RWPE2 (cell line): Measurements from ENCODE around the gene KLHDC10.
"Not testable (repeated sequence)": the region's sequence is repeated elsewhere in the genome, so short reads cannot be mapped to it uniquely, and the experiment has no call there.

Experiments
- ATAC-seq: fragments of 200-7000 bp; cut with Tn5 transposase; 3 replicates; pipeline ENCODE4 v1.9.1; 2021; ENCODE audit warnings: low read depth
- DNase-seq: peaks from one replicate; pipeline ENCODE4 v3.0.0-alpha.2; 2020; ENCODE audit warnings: low spot score
- H3K27ac ChIP-seq: fragments of 450-650 bp; 2 replicates; pipeline ENCODE4 v1.5.1; 2017; ENCODE audit warnings: mild to moderate bottlenecking; ENCODE audit not compliant: poor library complexity, severe bottlenecking
- H3K27me3 ChIP-seq: fragments of 250-450 bp; sonication (Bioruptor Pico); 2 replicates; pipeline ENCODE4 v1.5.1; 2021; ENCODE audit warnings: mild to moderate bottlenecking, moderate library complexity; ENCODE audit not compliant: insufficient read depth, poor library complexity, severe bottlenecking
- H3K36me3 ChIP-seq: fragments of 250-450 bp; sonication (Bioruptor Pico); 2 replicates; pipeline ENCODE4 v1.5.1; 2020; ENCODE audit warnings: low read depth, mild to moderate bottlenecking, moderate library complexity
- H3K4me1 ChIP-seq: fragments of 250-450 bp; sonication (Bioruptor Pico); 2 replicates; pipeline ENCODE4 v1.5.1; 2021; ENCODE audit warnings: mild to moderate bottlenecking, moderate library complexity; ENCODE audit not compliant: insufficient read depth, poor library complexity, severe bottlenecking
- H3K4me3 ChIP-seq: fragments of 250-450 bp; sonication (Bioruptor Pico); 2 replicates; pipeline ENCODE4 v1.5.1; 2021; ENCODE audit warnings: mild to moderate bottlenecking, moderate library complexity; ENCODE audit not compliant: severe bottlenecking
- H3K9me3 ChIP-seq: fragments of 250-450 bp; sonication (Bioruptor Pico); 2 replicates; pipeline ENCODE4 v1.5.1; 2021; ENCODE audit warnings: mild to moderate bottlenecking, moderate library complexity; ENCODE audit not compliant: severe bottlenecking
- TF ChIP-seq, protein P1 (sequence below): fragments of 450-650 bp; IDR thresholded peaks from one replicate; pipeline ENCODE4 v1.5.1; 2017; ENCODE audit warnings: mild to moderate bottlenecking, moderate library complexity; ENCODE audit not compliant: poor library complexity, severe bottlenecking

Gene KLHDC10

GRCh38 chr7:130114776-130115175 is 44.4 kb downstream of the KLHDC10 start:
- no peaks in the 10 kb centered on the region for H3K4me1 ChIP-seq
- DNase-seq (no peak), ATAC-seq (no peak)
- H3K9me3 ChIP-seq: no peaks in the 10 kb centered on the region
- H3K27me3 ChIP-seq: no peaks in the 10 kb centered on the region
- 0 out of 2 replicates have a peak, but pooled peaks cover 4% of the 10 kb centered on the region for H3K36me3 ChIP-seq
- H3K4me3 ChIP-seq: no peak overlapping the region
- no peak overlapping the region for H3K27ac ChIP-seq
- TF ChIP-seq, protein P1, sequence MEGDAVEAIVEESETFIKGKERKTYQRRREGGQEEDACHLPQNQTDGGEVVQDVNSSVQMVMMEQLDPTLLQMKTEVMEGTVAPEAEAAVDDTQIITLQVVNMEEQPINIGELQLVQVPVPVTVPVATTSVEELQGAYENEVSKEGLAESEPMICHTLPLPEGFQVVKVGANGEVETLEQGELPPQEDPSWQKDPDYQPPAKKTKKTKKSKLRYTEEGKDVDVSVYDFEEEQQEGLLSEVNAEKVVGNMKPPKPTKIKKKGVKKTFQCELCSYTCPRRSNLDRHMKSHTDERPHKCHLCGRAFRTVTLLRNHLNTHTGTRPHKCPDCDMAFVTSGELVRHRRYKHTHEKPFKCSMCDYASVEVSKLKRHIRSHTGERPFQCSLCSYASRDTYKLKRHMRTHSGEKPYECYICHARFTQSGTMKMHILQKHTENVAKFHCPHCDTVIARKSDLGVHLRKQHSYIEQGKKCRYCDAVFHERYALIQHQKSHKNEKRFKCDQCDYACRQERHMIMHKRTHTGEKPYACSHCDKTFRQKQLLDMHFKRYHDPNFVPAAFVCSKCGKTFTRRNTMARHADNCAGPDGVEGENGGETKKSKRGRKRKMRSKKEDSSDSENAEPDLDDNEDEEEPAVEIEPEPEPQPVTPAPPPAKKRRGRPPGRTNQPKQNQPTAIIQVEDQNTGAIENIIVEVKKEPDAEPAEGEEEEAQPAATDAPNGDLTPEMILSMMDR: no peak

DNA sequence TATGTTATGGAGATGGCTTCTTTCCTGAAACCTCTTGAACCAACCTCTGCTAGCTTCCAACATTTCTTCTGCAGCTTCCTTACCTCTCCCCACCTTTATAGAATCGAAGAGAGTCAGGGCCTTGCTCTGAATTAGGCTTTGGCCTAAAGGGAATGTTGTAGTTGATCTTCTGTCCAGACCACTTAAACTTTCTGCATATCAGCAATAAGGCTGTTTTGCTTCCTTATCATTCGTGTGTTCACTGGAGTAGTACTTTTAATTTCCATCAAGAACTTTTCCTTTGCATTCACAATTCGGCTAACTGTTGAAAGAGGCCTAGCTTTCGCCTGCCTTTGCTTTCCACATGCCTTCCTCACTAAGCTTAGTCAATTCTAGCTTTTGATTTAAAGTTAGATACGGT is 48.0 kb downstream of the KLHDC10 start:
- H3K9me3 ChIP-seq: no peaks in the 10 kb centered on the region

DNA sequence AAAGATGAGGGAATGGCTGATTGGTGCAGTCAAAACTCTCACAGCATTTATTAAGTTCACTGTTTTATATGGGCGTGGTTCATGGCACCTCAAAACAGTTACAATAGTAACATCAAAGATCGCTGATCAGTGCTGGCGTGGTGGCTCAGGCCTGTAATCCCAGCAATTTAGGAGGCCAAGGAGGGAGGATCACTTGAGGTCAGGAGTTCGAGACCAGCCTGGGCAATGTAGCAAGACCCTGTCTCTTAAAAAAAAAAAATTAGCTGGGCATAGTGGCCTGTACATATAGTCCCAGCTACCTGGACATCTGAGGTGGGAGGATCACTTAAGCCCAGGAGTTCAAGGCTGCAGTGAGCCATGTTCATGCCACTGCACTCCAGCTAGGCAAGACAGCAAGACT is 48.5 kb downstream of the KLHDC10 start:
- DNase-seq (no peak), ATAC-seq (no peak)
- no peak overlapping the region for H3K27ac ChIP-seq
- TF ChIP-seq, protein P1: no peak
- no peak overlapping the region for H3K4me3 ChIP-seq
- no peaks in the 10 kb centered on the region for H3K4me1 ChIP-seq
- no peaks in the 10 kb centered on the region for H3K9me3 ChIP-seq
- no peaks in the 10 kb centered on the region for H3K27me3 ChIP-seq
- H3K36me3 ChIP-seq: peaks cover 39% of the 10 kb centered on the region

More for the DNA sequence above, 48.0 kb downstream of the KLHDC10 start:
- Histone ChIP-seq H3K36me3 (peaks cover 34% of the 10 kb centered on the region), H3K4me3 (no peak overlapping the region), H3K27ac (no peak overlapping the region), H3K27me3 (no peaks in the 10 kb centered on the region), H3K4me1 (no peaks in the 10 kb centered on the region)
- no peak for DNase-seq
- TF ChIP-seq, protein P1: no peak
- ATAC-seq: no peak

- peaks cover 76% of the 10 kb centered on the region for H3K36me3 ChIP-seq
- no peaks in the 10 kb centered on the region for H3K4me1 ChIP-seq
- TF ChIP-seq, protein P1: no peak
- H3K9me3 ChIP-seq: no peaks in the 10 kb centered on the region
- no peak overlapping the region for H3K27ac ChIP-seq
- DNase-seq (no peak), ATAC-seq (no peak)
- no peaks in the 10 kb centered on the region for H3K27me3 ChIP-seq
- no peak overlapping the region for H3K4me3 ChIP-seq
Observed at GRCh38 chr7:130123501-130123900, 53.2 kb downstream of the KLHDC10 start.

DNA sequence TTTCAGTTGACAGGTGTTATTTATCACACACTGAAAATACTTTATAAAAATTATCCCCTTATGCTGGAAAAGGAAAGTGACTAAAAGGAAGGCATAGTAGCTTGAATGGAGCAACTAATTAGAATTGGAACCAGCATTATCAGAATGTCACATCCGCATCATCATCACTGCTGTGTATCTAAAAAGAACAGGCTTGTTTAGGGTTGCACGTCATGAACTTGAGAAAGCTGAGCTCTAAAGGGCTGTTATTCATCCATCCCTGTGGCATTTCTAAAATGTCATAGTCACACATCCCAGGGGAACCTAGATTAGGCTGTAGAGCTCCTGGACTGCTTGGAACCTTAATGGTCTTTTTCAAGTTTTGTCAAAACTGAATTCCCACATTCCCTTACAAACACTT is 54.4 kb downstream of the KLHDC10 start:
- peaks cover 84% of the 10 kb centered on the region for H3K36me3 ChIP-seq
- TF ChIP-seq, protein P1: no peak

DNA sequence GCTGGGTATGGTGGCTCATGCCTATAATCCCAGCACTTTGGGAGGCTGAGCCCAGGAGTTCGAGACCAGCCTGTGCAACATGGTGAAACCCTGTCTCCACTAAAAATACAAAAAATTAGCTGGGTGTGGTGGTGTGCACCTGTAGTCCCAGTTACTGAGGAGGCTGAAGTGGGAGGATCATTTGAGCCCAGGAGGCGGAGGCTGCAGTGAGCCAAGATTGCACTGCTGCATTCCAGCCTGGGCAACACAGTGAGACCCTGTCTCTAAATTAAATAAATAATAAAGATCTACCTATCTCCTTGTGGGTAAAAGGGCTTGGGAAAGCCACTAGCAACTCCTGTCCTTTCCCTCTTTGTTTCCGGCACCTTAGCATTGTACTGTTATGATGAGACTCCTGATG is 56.5 kb downstream of the KLHDC10 start:
- H3K36me3 ChIP-seq: peaks cover 80% of the 10 kb centered on the region
- not testable (repeated sequence) for ATAC-seq, H3K4me3 ChIP-seq, H3K27ac ChIP-seq, H3K4me1 ChIP-seq, DNase-seq, H3K9me3 ChIP-seq, H3K27me3 ChIP-seq

More for the DNA sequence above, 54.4 kb downstream of the KLHDC10 start:
- ATAC-seq: no peak
- no peaks in the 10 kb centered on the region for H3K4me1 ChIP-seq
- no peak for DNase-seq
- no peaks in the 10 kb centered on the region for H3K27me3 ChIP-seq
- H3K4me3 ChIP-seq: no peak overlapping the region
- no peaks in the 10 kb centered on the region for H3K9me3 ChIP-seq
- H3K27ac ChIP-seq: no peak overlapping the region
